OCI-LY7 (cell line): ENCODE measurements around the gene BCL2L13.

Experiments used
- EZH2phosphoT487 ChIP-seq: fragments of 200-600 bp; sonication (generic); IDR thresholded peaks from 2 replicates; pipeline ENCODE4 v1.6.1; 2018; ENCODE audit warnings: low read depth, borderline replicate concordance, mild to moderate bottlenecking, mixed run types, antibody characterized with exemption, low read length, moderate library complexity, mixed read lengths
- TF ChIP-seq, protein P1 (sequence below): fragments of 200-600 bp; sonication (generic); conservative IDR thresholded peaks from 2 replicates; pipeline ENCODE4 v1.5.1; 2014; ENCODE audit warnings: mild to moderate bottlenecking, antibody characterized with exemption, low read length, moderate library complexity, mixed read lengths

- TF ChIP-seq, protein P1, sequence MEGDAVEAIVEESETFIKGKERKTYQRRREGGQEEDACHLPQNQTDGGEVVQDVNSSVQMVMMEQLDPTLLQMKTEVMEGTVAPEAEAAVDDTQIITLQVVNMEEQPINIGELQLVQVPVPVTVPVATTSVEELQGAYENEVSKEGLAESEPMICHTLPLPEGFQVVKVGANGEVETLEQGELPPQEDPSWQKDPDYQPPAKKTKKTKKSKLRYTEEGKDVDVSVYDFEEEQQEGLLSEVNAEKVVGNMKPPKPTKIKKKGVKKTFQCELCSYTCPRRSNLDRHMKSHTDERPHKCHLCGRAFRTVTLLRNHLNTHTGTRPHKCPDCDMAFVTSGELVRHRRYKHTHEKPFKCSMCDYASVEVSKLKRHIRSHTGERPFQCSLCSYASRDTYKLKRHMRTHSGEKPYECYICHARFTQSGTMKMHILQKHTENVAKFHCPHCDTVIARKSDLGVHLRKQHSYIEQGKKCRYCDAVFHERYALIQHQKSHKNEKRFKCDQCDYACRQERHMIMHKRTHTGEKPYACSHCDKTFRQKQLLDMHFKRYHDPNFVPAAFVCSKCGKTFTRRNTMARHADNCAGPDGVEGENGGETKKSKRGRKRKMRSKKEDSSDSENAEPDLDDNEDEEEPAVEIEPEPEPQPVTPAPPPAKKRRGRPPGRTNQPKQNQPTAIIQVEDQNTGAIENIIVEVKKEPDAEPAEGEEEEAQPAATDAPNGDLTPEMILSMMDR = no peak
- no peak for TF ChIP-seq EZH2phosphoT487
These were observed 46.4 kb upstream of the BCL2L13 start for GRCh38 chr22:17592201-17592600.
